RWPE1 (cell line): ENCODE measurements around the gene ADGRG6.

Experiments
- CTCF ChIA-PET: fragments of 350-600 bp; sonication (Branson Sonifier 250); formaldehyde crosslinking; extraction: SDS; loops from one replicate; lab custom pipeline; 2021; lab: Yijun Ruan, JAX
- POLR2A ChIA-PET: fragments of 400-600 bp; formaldehyde crosslinking; extraction: SDS; loops from one replicate; lab custom pipeline; 2020; ENCODE audit warnings: antibody characterized with exemption; ENCODE audit not compliant: low non-redundant PET; lab: Yijun Ruan, JAX
- DNase-seq: peaks from one replicate; pipeline ENCODE4 v3.0.0; 2012; ENCODE audit warnings: low spot score
- H3K27ac ChIP-seq: fragments of 450-650 bp; 2 replicates; pipeline ENCODE4 v1.5.1; 2017
- TF ChIP-seq, protein P1 (sequence below): fragments of 450-650 bp; conservative IDR thresholded peaks from 2 replicates; pipeline ENCODE4 v1.5.1; 2017; ENCODE audit warnings: low read depth, mild to moderate bottlenecking

Gene ADGRG6

DNA sequence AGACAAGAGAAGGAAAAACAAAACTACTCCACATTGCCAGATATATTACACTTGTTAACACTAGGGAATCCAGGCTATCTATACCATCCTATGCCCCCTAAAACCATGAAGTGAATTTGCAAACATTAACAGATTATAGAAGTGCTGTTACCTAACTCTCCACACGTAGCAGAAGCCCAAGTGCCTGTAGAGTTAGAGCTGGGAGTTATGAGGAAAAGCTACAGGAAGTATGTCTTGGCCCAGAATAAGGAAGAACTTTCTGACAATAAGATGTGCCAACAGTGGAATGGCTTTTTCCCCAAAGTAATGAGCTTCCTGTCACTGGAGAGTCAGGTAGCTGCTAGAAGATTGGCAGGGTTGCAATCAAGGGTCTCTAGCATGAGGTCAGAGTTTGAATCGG lies 32.5 kb downstream of the ADGRG6 start:
- ChIA-PET CTCF (interaction anchor here (0.6 to 0.7 kb wide), 3 partner anchors 15 to 39 kb away, joined by 3 to 5 read pairs (median 4); no protein-coding TSS in a partner anchor), POLR2A (no interaction called here)
- no peak overlapping the region for H3K27ac ChIP-seq
- no peak for DNase-seq
- TF ChIP-seq, protein P1, sequence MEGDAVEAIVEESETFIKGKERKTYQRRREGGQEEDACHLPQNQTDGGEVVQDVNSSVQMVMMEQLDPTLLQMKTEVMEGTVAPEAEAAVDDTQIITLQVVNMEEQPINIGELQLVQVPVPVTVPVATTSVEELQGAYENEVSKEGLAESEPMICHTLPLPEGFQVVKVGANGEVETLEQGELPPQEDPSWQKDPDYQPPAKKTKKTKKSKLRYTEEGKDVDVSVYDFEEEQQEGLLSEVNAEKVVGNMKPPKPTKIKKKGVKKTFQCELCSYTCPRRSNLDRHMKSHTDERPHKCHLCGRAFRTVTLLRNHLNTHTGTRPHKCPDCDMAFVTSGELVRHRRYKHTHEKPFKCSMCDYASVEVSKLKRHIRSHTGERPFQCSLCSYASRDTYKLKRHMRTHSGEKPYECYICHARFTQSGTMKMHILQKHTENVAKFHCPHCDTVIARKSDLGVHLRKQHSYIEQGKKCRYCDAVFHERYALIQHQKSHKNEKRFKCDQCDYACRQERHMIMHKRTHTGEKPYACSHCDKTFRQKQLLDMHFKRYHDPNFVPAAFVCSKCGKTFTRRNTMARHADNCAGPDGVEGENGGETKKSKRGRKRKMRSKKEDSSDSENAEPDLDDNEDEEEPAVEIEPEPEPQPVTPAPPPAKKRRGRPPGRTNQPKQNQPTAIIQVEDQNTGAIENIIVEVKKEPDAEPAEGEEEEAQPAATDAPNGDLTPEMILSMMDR, result no peak

DNA sequence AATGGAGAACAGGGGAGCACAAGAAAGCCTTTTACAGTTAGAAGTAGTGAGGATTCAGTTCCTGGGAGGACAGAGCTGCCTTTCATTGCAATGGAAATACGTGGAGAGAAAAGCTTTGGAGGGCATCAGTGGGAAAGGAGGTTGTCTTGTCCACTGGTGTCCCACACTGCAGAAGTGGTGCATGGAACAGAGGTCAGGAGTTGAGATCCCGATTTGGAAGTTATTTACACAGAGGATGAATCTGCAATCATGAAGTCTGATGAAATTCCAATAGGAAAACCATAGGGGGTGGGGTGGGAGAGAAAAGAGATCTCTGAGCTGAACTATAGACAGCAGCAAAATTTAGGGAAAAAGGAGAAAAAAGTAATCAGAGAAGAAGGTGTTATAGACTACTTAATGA lies 33.6 kb downstream of the ADGRG6 start:
- TF ChIP-seq, protein P1, result no peak
- no peak overlapping the region for H3K27ac ChIP-seq
- ChIA-PET CTCF (no interaction called here), POLR2A (no interaction called here)
- no peak for DNase-seq

DNA sequence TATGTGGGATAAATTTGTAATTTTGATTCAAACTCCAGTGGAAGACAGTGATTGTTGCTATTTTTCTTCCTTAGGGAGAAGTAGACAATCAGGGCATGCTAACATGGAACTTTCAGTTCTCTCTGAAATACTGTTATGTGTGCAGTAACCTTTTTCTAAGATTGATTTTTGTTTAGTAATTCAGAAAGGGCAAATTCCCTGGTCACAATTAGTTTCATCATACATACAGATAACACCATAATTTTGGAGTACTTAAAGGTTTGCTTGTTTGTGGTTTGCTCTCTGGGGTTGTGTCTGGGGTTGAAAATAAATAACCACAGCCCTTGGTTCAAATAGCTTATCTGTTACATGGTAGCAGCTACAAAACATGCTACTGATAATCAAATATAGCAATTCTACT lies 34.4 kb downstream of the ADGRG6 start:
- TF ChIP-seq, protein P1, result no peak
- ChIA-PET POLR2A (no interaction called here), CTCF (no interaction called here)
- no peak for DNase-seq
- no peak overlapping the region for H3K27ac ChIP-seq

DNA sequence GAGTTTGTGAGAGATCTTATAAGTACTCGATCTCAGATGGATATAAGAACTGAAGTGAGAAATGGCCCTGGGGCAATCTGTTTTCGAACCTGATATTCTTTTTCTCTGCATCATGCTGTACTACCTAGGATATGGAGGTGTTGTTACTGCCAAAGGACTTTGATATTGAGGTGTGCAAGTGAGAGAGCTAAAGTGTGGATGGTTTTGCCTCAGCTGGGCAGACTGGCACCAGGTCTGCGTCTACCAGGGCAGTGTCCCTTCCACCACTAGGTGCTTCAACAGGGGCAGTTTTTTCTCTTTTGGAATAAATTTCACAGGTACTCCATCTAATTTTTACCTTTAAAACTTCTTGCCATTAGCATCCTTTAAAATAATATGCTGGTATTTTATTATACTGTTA lies 35.0 kb downstream of the ADGRG6 start:
- ChIA-PET CTCF (no interaction called here), POLR2A (no interaction called here)
- no peak for DNase-seq
- TF ChIP-seq, protein P1, result no peak
- no peak overlapping the region for H3K27ac ChIP-seq

DNA sequence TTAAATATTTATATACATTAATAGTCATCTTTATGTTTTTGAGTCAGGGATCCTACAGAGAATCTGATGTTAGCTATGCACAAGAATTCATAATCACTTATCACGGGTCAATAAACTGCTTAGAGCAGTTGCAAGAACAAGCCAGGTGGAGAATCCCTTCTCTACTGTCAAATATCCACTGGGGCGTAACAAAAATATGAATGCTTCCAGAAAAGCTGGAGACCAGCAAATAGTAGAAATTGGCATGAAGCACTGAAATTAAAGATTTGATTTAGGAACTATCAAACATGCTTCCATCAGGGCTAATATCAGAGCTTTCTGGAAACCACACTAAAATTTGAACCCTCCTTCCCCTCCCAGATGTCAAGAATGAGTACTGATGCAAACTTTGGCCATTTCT lies 37.3 kb downstream of the ADGRG6 start:
- no peak overlapping the region for H3K27ac ChIP-seq
- ChIA-PET CTCF (no interaction called here), POLR2A (no interaction called here)
- DNase-seq, result no peak
- TF ChIP-seq, protein P1, result no peak

DNA sequence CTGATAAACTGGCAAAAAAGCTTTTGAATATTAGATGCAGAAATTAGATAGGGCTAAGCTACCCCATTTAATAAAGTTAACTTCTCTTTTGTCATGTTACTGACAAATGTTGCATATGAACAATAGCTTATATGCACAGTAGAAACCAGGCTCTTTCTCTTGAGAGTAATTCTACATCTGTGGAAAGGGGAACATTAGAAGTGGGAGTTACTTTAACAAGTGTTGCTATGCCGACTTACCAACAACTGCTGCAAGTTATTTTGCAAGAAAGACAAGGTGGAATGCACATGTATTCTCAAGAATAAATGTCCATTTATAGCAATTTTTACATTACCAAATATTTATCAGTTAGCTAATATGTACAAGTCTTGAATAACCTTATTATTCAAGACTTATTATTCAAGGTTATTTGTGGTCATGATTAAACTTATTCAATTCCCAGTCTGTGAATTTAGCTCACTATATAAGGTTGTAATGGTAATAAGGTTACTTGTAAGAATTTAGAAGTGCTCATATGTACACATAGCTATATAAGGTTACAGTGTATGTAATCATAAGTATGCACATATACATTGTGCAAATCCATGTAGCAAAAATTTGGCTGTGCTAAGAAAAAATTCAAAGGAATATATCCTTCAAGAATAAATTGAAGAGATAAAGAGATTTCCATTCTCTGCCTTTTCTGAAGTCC lies 38.3 kb downstream of the ADGRG6 start:
- ChIA-PET POLR2A (no interaction called here), CTCF (no interaction called here)
- H3K27ac ChIP-seq, result no peak overlapping the region
- TF ChIP-seq, protein P1, result no peak
- DNase-seq, result no peak
